Prostate gland (tissue), 2 donors: ENCODE data around the gene CDC27. TPM values are rescaled to one million over a fixed set of nuclear protein-coding genes. Genes with fewer than 3 reads are reported as not detected.
"Not testable (repeated sequence)": the region's sequence is repeated elsewhere in the genome, so short reads cannot be mapped to it uniquely, and the experiment has no call there.

Experiments used
- DNase-seq: peaks from one replicate; pipeline ENCODE4 v3.0.0-alpha.2; 2019; ENCODE audit warnings: low spot score
- H3K27ac ChIP-seq, 2 donors: fragments of 200-600 bp; sonication (generic); 2 replicates each; pipeline ENCODE4 v1.5.1; 2017 to 2019
- H3K27me3 ChIP-seq: fragments of 200-600 bp; sonication (generic); replicated peaks from 2 replicates; pipeline ENCODE4 v1.5.1; 2019; ENCODE audit not compliant: insufficient read depth
- H3K36me3 ChIP-seq, 2 donors: fragments of 200-600 bp; sonication (generic); 1 replicate in 1 of 2; 2 replicates in 1 of 2; pipeline versions ENCODE4 v1.5.1 to v1.8.1; 2017 to 2019
- H3K4me1 ChIP-seq: fragments of 200-600 bp; sonication (generic); replicated peaks from 2 replicates; pipeline ENCODE4 v1.5.1; 2019
- H3K4me3 ChIP-seq, 2 donors: fragments of 200-600 bp; sonication (generic); 2 replicates each; pipeline ENCODE4 v1.5.1; 2017 to 2019
- H3K9me3 ChIP-seq: fragments of 200-600 bp; sonication (generic); 2 replicates; pipeline ENCODE4 v1.5.1; 2017
- CTCF ChIP-seq, 4 experiments: fragments of 200-600 bp in 2 of 4; fragments of 450-650 bp in 2 of 4; sonication (generic) in 2 of 4; IDR thresholded peaks; 1 replicate in 3 of 4; 2 replicates in 1 of 4; pipeline ENCODE4 v1.5.1; 2016 to 2019; ENCODE audit warnings: antibody characterized with exemption in 4 of 4, mild to moderate bottlenecking in 2 of 4, moderate library complexity in 2 of 4
- POLR2A ChIP-seq: fragments of 450-650 bp; IDR thresholded peaks from one replicate; pipeline ENCODE4 v1.6.1; 2016; ENCODE audit warnings: antibody characterized with exemption, mild to moderate bottlenecking
- POLR2AphosphoS5 ChIP-seq: sonication (generic); formaldehyde crosslinking; IDR thresholded peaks from one replicate; pipeline ENCODE4 v1.6.1; 2017; ENCODE audit warnings: antibody characterized with exemption
- WGBS: methylation state at CpG from one replicate; pipeline ENCODE4 v1.1.5; 2018; 5-methylcytosine and 5-hydroxymethylcytosine counted together
- intact Hi-C: fragments of 100-400 bp; cut with DNase I; formaldehyde crosslinking; loops from one replicate; pipeline ENCODE4 v1.14.2; 2022
- total RNA-seq, 2 donors: library from RNA; depleted of rRNA; stranded (reverse); fragments of >200 nt; gene quantifications; one replicate each; pipeline ENCODE4 v1.1.0, GENCODE V29; 2016

CDC27 gene
- total RNA-seq, 2 donors from 2014 or later, result 32.2 to 76.9 TPM

- no peak overlapping the region for H3K27ac ChIP-seq
- DNase-seq, result no peak
- intact Hi-C loops, result no loop called here
- H3K36me3 ChIP-seq, result no peaks in the 10 kb centered on the region
- over 99% methylated on average over 4 of the region's 4 CpGs for WGBS
- no peaks in the 10 kb centered on the region for H3K4me1 ChIP-seq
- H3K4me3 ChIP-seq, result no peak overlapping the region
- H3K9me3 ChIP-seq, result no peaks in the 10 kb centered on the region
- no peaks in the 10 kb centered on the region for H3K27me3 ChIP-seq
- TF ChIP-seq POLR2AphosphoS5 (no peak), POLR2A (no peak), CTCF (IDR thresholded peaks at IDR 0.05) (no peak)
Measured at GRCh38 chr17:47190243-47190642, 1.1 kb upstream of the CDC27 start.

GRCh38 chr17:47189732-47190237 lies 690 bp upstream of the CDC27 start:
- intact Hi-C loops, result loop anchor here (5.0 kb wide), 1 partner anchor 428 kb away; no protein-coding TSS in a partner anchor
- Histone ChIP-seq H3K36me3 (no peaks in the 10 kb centered on the region), H3K27ac (peak overlapping the region; percentile 68 to 93), H3K27me3 (no peaks in the 10 kb centered on the region), H3K4me3 (peak overlapping the region; percentile 82 to 86), H3K9me3 (no peaks in the 10 kb centered on the region), H3K4me1 (no peaks in the 10 kb centered on the region)
- TF ChIP-seq POLR2A (no peak), POLR2AphosphoS5 (no peak), CTCF (IDR thresholded peaks at IDR 0.05) (no peak)
- no peak for DNase-seq
- WGBS, result 46% methylated on average over 5 of the region's 5 CpGs

GRCh38 chr17:47188271-47188875 lies 722 bp downstream of the CDC27 start:
- H3K9me3 ChIP-seq, result no peaks in the 10 kb centered on the region
- intact Hi-C loops, result loop anchor here (5.0 kb wide), 1 partner anchor 429 kb away; no protein-coding TSS in a partner anchor
- H3K4me3 ChIP-seq, result peak overlapping the region; percentile 82 to 86
- no peaks in the 10 kb centered on the region for H3K36me3 ChIP-seq
- TF ChIP-seq POLR2AphosphoS5, result no peak
- no peak for TF ChIP-seq CTCF (IDR thresholded peaks at IDR 0.05)
- no peak for TF ChIP-seq POLR2A
- peaks cover under 1% of the 10 kb centered on the region for H3K4me1 ChIP-seq
- DNase-seq, result no peak
- H3K27me3 ChIP-seq, result no peaks in the 10 kb centered on the region
- peak overlapping the region; percentile 90 to 93 for H3K27ac ChIP-seq
- WGBS, result 1% methylated on average over 15 of the region's 15 CpGs

- 67% methylated on average over 6 of the region's 6 CpGs for WGBS
- intact Hi-C loops, result loop anchor here (5.0 kb wide), 1 partner anchor 433 kb away; no protein-coding TSS in a partner anchor
- Histone ChIP-seq H3K4me3 (no peak overlapping the region), H3K36me3 (no peaks in the 10 kb centered on the region), H3K27me3 (no peaks in the 10 kb centered on the region), H3K27ac (no peak overlapping the region), H3K9me3 (no peaks in the 10 kb centered on the region), H3K4me1 (peaks cover 3% of the 10 kb centered on the region)
- no peak for DNase-seq
- no peak for TF ChIP-seq CTCF (IDR thresholded peaks at IDR 0.05)
Measured at GRCh38 chr17:47184681-47185080, 4.4 kb downstream of the CDC27 start.

- H3K4me3 ChIP-seq, H3K27ac ChIP-seq, H3K9me3 ChIP-seq, H3K4me1 ChIP-seq, intact Hi-C loops, DNase-seq, H3K36me3 ChIP-seq, H3K27me3 ChIP-seq: not testable (repeated sequence)
- WGBS, result 96% methylated on average over 4 of the region's 4 CpGs
Measured at GRCh38 chr17:47180988-47181387, 8.1 kb downstream of the CDC27 start.
